HFFc6 (cell line): Measurements from ENCODE around the gene CYP4B1. TPM values are rescaled to one million over a fixed set of nuclear protein-coding genes. Genes with fewer than 3 reads are reported as not detected.

Source experiments
- DNase-seq: peaks from one replicate; pipeline ENCODE4 v3.0.0-alpha.2; 2018
- H3K27ac Mint-ChIP-seq: 2 replicates; pipeline ENCODE4 v1.8.0; 2020; ENCODE audit warnings: mild to moderate bottlenecking, mixed read lengths
- H3K27me3 Mint-ChIP-seq: 2 replicates; pipeline ENCODE4 v1.8.0; 2021; ENCODE audit warnings: mild to moderate bottlenecking, moderate library complexity, mixed read lengths; ENCODE audit not compliant: insufficient read depth
- H3K36me3 Mint-ChIP-seq: 2 replicates; pipeline ENCODE4 v1.8.0; 2021; ENCODE audit warnings: low read depth, mixed read lengths
- H3K4me1 Mint-ChIP-seq: 2 replicates; pipeline ENCODE4 v1.8.0; 2020; ENCODE audit warnings: low read depth, mixed read lengths
- H3K4me3 Mint-ChIP-seq: 2 replicates; pipeline ENCODE4 v1.8.0; 2020; ENCODE audit warnings: mild to moderate bottlenecking, moderate library complexity, mixed read lengths
- H3K9me3 Mint-ChIP-seq: 2 replicates; pipeline ENCODE4 v1.8.0; 2020; ENCODE audit warnings: mild to moderate bottlenecking, mixed read lengths
- total RNA-seq, 6 experiments: library from RNA; stranded (reverse); fragmentation: NEBNext Ultra II Directional; extraction: Animal tissue kit (Norgen Biotek cat#: 25700); gene quantifications; 2 replicates in 1 of 6; 3 replicates in 5 of 6; pipeline ENCODE4 v1.2.3, GENCODE V29; 2021
- TF ChIP-seq, protein P1 (sequence below): fragments of 200-600 bp; sonication (generic); IDR thresholded peaks from 2 replicates; pipeline ENCODE4 v1.5.0; 2021; ENCODE audit warnings: antibody characterized with exemption, mild to moderate bottlenecking

Gene CYP4B1
- total RNA-seq, 6 experiments from 2014 or later, result not detected

DNA sequence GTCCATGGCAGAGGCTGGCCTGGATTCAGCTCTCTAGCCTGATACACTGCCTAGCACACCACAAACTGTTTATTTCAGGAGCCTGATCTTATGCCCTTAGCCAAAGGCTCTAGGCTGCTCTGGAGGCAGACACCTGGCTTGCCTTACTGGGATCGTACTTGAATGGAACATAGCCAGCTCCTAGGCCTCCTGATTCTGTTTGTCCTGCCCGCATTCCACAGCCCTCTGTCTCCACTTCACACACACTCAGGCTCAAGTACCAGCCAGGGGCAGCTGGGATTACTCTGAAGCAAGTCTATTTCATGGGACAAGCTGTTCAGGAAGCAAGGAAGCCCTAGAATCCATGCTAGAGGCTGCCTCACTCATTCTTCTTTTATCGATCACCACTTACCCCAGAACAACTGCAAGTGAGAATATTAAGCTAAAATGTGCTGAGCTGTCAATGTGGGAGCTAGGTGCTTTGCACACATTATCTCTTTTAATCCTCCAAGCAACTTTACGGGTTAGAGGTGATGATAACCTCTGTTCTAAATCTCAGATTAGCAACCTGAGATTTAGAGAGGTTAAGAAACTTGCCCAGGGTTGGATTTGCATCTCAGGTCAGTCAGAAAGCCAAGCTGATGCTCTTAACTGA lies 31.1 kb upstream of the CYP4B1 start:
- no peak overlapping the region for H3K4me3 Mint-ChIP-seq
- H3K27me3 Mint-ChIP-seq, result peaks cover 2% of the 10 kb centered on the region
- H3K4me1 Mint-ChIP-seq, result no peaks in the 10 kb centered on the region
- TF ChIP-seq, protein P1, sequence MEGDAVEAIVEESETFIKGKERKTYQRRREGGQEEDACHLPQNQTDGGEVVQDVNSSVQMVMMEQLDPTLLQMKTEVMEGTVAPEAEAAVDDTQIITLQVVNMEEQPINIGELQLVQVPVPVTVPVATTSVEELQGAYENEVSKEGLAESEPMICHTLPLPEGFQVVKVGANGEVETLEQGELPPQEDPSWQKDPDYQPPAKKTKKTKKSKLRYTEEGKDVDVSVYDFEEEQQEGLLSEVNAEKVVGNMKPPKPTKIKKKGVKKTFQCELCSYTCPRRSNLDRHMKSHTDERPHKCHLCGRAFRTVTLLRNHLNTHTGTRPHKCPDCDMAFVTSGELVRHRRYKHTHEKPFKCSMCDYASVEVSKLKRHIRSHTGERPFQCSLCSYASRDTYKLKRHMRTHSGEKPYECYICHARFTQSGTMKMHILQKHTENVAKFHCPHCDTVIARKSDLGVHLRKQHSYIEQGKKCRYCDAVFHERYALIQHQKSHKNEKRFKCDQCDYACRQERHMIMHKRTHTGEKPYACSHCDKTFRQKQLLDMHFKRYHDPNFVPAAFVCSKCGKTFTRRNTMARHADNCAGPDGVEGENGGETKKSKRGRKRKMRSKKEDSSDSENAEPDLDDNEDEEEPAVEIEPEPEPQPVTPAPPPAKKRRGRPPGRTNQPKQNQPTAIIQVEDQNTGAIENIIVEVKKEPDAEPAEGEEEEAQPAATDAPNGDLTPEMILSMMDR, result no peak
- peaks cover 33% of the 10 kb centered on the region for H3K9me3 Mint-ChIP-seq
- H3K27ac Mint-ChIP-seq, result no peak overlapping the region
- H3K36me3 Mint-ChIP-seq, result no peaks in the 10 kb centered on the region
- no peak for DNase-seq

DNA sequence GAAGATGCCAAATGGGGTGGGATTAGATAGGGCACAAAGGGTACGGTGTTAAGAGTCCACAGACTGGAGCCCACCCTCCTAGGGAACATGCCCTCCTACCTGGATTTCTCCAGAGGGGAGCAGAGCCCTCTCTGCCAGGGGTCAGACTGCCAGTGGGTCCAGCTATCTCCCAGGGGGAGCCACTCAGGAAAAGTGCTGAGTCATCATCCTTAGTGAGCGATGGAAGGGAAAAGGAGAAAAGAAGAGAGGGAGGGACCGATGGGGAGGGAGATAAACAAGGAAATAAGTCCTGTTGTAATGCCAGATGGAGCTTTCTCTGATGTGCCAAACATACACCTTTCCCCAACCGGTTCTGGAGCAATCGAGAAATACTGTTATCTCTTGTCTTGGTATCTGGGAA lies 30.4 kb upstream of the CYP4B1 start:
- no peak for DNase-seq
- no peak overlapping the region for H3K27ac Mint-ChIP-seq
- no peaks in the 10 kb centered on the region for H3K4me1 Mint-ChIP-seq
- TF ChIP-seq, protein P1, result no peak
- H3K36me3 Mint-ChIP-seq, result no peaks in the 10 kb centered on the region
- H3K4me3 Mint-ChIP-seq, result no peak overlapping the region
- H3K9me3 Mint-ChIP-seq, result peaks cover 33% of the 10 kb centered on the region
- H3K27me3 Mint-ChIP-seq, result no peaks in the 10 kb centered on the region; the same call in 1 of the 2 replicates

DNA sequence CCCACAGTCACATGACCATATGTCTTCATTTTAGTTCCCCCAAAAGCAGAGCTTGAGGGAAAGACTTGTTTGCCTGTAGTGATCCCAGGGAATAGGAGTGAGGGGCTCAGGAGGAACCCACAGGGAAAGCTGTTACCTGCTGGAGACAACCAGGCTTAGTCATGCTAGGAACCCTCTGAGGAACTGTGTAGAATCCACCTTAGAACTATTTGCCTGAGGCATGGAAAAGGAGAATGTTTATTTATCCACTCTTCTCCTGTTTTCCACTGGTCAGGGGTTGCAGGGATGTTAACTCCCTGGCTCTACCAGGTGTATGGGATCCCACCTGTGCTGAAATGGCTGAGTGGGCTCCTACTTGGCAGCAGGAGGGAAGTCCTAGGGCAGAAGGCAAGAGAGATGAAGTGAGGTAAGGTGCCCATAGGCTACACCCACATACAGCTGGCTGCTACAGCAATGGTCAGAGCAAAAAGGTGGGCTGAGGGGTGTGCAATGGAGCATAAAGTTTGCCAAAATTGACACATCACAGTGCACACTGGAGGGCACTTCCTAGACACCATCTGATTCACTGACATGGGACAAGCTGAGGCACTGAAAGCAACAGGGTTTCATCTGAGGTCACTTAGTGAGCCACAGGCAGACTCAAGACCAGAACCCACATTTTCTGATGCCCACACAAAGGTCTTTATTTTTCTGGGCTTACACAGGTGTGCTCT lies 29.7 kb upstream of the CYP4B1 start:
- TF ChIP-seq, protein P1, result no peak
- no peak for DNase-seq
- Mint-ChIP-seq H3K27me3 (no peaks in the 10 kb centered on the region; the same call in 1 of the 2 replicates), H3K9me3 (peaks cover 36% of the 10 kb centered on the region), H3K27ac (no peak overlapping the region), H3K4me1 (no peaks in the 10 kb centered on the region), H3K4me3 (no peak overlapping the region), H3K36me3 (no peaks in the 10 kb centered on the region)

DNA sequence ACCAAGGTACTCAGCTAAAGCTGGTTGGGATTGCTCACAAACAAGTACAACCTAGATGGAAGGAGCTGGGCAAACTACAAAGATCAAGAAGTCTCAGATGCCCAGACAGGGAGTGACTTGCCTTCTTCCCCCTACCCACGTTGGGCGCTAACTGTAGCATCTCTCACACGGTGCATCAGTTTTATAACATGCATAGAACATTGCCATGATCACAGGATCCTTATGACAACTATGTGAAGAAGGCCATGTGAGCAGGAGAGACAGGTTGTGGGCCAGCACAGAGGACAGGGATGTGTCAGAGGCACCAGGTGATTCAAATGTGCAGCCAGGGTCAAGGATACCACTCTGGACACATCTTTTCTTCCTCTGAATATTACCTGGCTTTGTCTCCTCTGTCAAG lies 28.3 kb upstream of the CYP4B1 start:
- no peak for DNase-seq
- Mint-ChIP-seq H3K9me3 (peaks cover 41% of the 10 kb centered on the region), H3K36me3 (no peaks in the 10 kb centered on the region), H3K4me3 (no peak overlapping the region), H3K27ac (no peak overlapping the region), H3K4me1 (no peaks in the 10 kb centered on the region), H3K27me3 (no peaks in the 10 kb centered on the region; the same call in 1 of the 2 replicates)
- TF ChIP-seq, protein P1, result no peak

DNA sequence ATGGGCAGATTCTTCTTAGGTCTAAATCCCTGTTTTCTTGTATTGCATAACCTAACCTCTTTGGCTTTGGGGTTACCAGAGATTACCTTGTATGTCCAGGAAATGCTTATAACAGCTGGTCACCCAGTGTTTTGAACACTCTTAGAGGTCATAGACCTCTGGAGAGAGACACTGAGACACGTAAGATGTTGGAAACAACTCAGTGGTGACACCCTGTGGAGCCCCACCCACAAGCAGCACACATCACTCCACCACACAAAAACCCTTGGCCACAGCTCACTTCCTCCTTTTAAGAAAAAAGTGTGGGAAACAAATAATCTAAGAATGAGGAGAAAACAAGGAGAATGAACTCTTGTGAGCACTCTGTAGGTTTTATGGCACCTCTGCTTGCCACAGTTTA lies 26.3 kb upstream of the CYP4B1 start:
- TF ChIP-seq, protein P1, result no peak
- Mint-ChIP-seq H3K4me1 (no peaks in the 10 kb centered on the region), H3K27ac (no peak overlapping the region), H3K9me3 (peaks cover 41% of the 10 kb centered on the region), H3K27me3 (peaks cover 1% of the 10 kb centered on the region; the same call in 1 of the 2 replicates), H3K4me3 (no peak overlapping the region), H3K36me3 (no peaks in the 10 kb centered on the region)
- no peak for DNase-seq
